ENCODE data around the gene CALR3.

Gene CALR3

GRCh38 chr19:16463991-16464575 is 31.9 kb downstream of the CALR3 start:
- Histone ChIP-seq H3K27me3 (ENCODE audit: control insufficient read depth in 3 of 3, insufficient read depth in 3 of 3, low read depth in 1 of 3, low read length in 3 of 3) (no peaks in the 10 kb centered on the region), H2AFZ (ENCODE audit: low read length) (no peak overlapping the region), H3K9me3 (replicated peaks in 1 of 2; ENCODE audit: control insufficient read depth in 2 of 2, insufficient read depth in 1 of 2, low read depth in 1 of 2, low read length in 2 of 2) (peaks cover 0 to 1% of the 10 kb centered on the region in 2 donors), H4K8ac (ENCODE audit: low read depth, low read length) (no peak overlapping the region), H2BK15ac (ENCODE audit: low read length) (no peak overlapping the region), H3K14ac (ENCODE audit: low read length) (no peak overlapping the region), H2AK5ac (ENCODE audit: low read depth, low read length) (no peak overlapping the region), H3K4ac (ENCODE audit: low read length) (no peak overlapping the region), H3K4me2 (ENCODE audit: insufficient read depth, low read length, poor library complexity, severe bottlenecking) (no peak overlapping the region), H2BK5ac (ENCODE audit: low read length) (no peak overlapping the region), H3K18ac (ENCODE audit: low read length) (no peak overlapping the region), H3K9ac (ENCODE audit: low read depth, low read length, poor library complexity) (no peak overlapping the region), H3K36me3 (replicated peaks in 1 of 2; ENCODE audit: control insufficient read depth in 2 of 2, insufficient read depth in 2 of 2, low read length in 2 of 2) (peaks cover 8 to 10% of the 10 kb centered on the region in 2 donors), H2BK120ac (ENCODE audit: low read depth, low read length) (no peak overlapping the region), H3K79me1 (ENCODE audit: low read depth, low read length) (peaks cover 29% of the 10 kb centered on the region), H3K4me3 (ENCODE audit: low read length in 2 of 2) (no peak overlapping the region), H3K23ac (ENCODE audit: low read depth, low read length, poor library complexity) (no peak overlapping the region), H2BK12ac (ENCODE audit: low read length) (no peak overlapping the region), H3K4me1 (ENCODE audit: control insufficient read depth in 2 of 2, insufficient read depth in 1 of 2, low read depth in 1 of 2, low read length in 2 of 2) (peaks cover 2 to 4% of the 10 kb centered on the region in 2 donors), H4K91ac (ENCODE audit: low read depth, low read length, poor library complexity) (no peak overlapping the region), H3K27ac (replicated peaks; ENCODE audit: low read length) (no peak overlapping the region)
- no peak for DNase-seq (ENCODE audit: low spot score)
- WGBS, 2 donors (ENCODE audit: extremely low coverage in 2 of 2, insufficient read length in 2 of 2, insufficient replicate concordance in 1 of 2): no CpG with 5 or more reads among the region's 12 CpGs

GRCh38 chr19:16463341-16463990 is 32.5 kb downstream of the CALR3 start:
- no CpG with 5 or more reads among the region's 6 CpGs for WGBS, 2 donors (ENCODE audit: extremely low coverage in 2 of 2, insufficient read length in 2 of 2, insufficient replicate concordance in 1 of 2)
- H4K8ac ChIP-seq (ENCODE audit: low read depth, low read length): no peak overlapping the region
- no peak overlapping the region for H3K14ac ChIP-seq (ENCODE audit: low read length)
- peak overlapping the region; percentile 26 for H2BK5ac ChIP-seq (ENCODE audit: low read length)
- peaks cover 26% of the 10 kb centered on the region for H3K79me1 ChIP-seq (ENCODE audit: low read depth, low read length)
- no peak overlapping the region for H3K9ac ChIP-seq (ENCODE audit: low read depth, low read length, poor library complexity)
- peaks cover 4 to 6% of the 10 kb centered on the region in 2 donors for H3K4me1 ChIP-seq (ENCODE audit: control insufficient read depth in 2 of 2, insufficient read depth in 1 of 2, low read depth in 1 of 2, low read length in 2 of 2)
- no peak overlapping the region for H3K23ac ChIP-seq (ENCODE audit: low read depth, low read length, poor library complexity)
- no peak overlapping the region for H3K18ac ChIP-seq (ENCODE audit: low read length)
- H3K4me2 ChIP-seq (ENCODE audit: insufficient read depth, low read length, poor library complexity, severe bottlenecking): no peak overlapping the region
- DNase-seq (ENCODE audit: low spot score): no peak
- peaks cover 5 to 6% of the 10 kb centered on the region in 2 donors for H3K36me3 ChIP-seq (replicated peaks in 1 of 2; ENCODE audit: control insufficient read depth in 2 of 2, insufficient read depth in 2 of 2, low read length in 2 of 2)
- H3K27me3 ChIP-seq (ENCODE audit: control insufficient read depth in 3 of 3, insufficient read depth in 3 of 3, low read depth in 1 of 3, low read length in 3 of 3): no peaks in the 10 kb centered on the region
- peaks cover 0 to 1% of the 10 kb centered on the region in 2 donors for H3K9me3 ChIP-seq (replicated peaks in 1 of 2; ENCODE audit: control insufficient read depth in 2 of 2, insufficient read depth in 1 of 2, low read depth in 1 of 2, low read length in 2 of 2)
- no peak overlapping the region for H2BK120ac ChIP-seq (ENCODE audit: low read depth, low read length)
- no peak overlapping the region for H2AFZ ChIP-seq (ENCODE audit: low read length)
- no peak overlapping the region for H2BK12ac ChIP-seq (ENCODE audit: low read length)
- H2BK15ac ChIP-seq (ENCODE audit: low read length): no peak overlapping the region
- no peak overlapping the region for H3K4me3 ChIP-seq (ENCODE audit: low read length in 2 of 2)
- no peak overlapping the region for H3K27ac ChIP-seq (replicated peaks; ENCODE audit: low read length)
- H4K91ac ChIP-seq (ENCODE audit: low read depth, low read length, poor library complexity): no peak overlapping the region
- H2AK5ac ChIP-seq (ENCODE audit: low read depth, low read length): no peak overlapping the region
- no peak overlapping the region for H3K4ac ChIP-seq (ENCODE audit: low read length)

- Histone ChIP-seq H3K27ac (replicated peaks; ENCODE audit: low read length) (no peak overlapping the region), H3K9ac (ENCODE audit: low read depth, low read length, poor library complexity) (no peak overlapping the region), H2BK5ac (ENCODE audit: low read length) (peak overlapping the region; percentile 26), H4K8ac (ENCODE audit: low read depth, low read length) (no peak overlapping the region), H3K14ac (ENCODE audit: low read length) (no peak overlapping the region), H3K36me3 (replicated peaks in 1 of 2; ENCODE audit: control insufficient read depth in 2 of 2, insufficient read depth in 2 of 2, low read length in 2 of 2) (peaks cover 5 to 6% of the 10 kb centered on the region in 2 donors), H3K9me3 (replicated peaks in 1 of 2; ENCODE audit: control insufficient read depth in 2 of 2, insufficient read depth in 1 of 2, low read depth in 1 of 2, low read length in 2 of 2) (peaks cover 0 to 1% of the 10 kb centered on the region in 2 donors), H3K4me3 (ENCODE audit: low read length in 2 of 2) (no peak overlapping the region), H3K23ac (ENCODE audit: low read depth, low read length, poor library complexity) (peak overlapping the region; percentile 68), H2BK120ac (ENCODE audit: low read depth, low read length) (no peak overlapping the region), H2BK15ac (ENCODE audit: low read length) (no peak overlapping the region), H3K4me2 (ENCODE audit: insufficient read depth, low read length, poor library complexity, severe bottlenecking) (no peak overlapping the region), H3K4me1 (ENCODE audit: control insufficient read depth in 2 of 2, insufficient read depth in 1 of 2, low read depth in 1 of 2, low read length in 2 of 2) (peaks cover 11% of the 10 kb centered on the region in 2 donors), H3K18ac (ENCODE audit: low read length) (no peak overlapping the region), H2AK5ac (ENCODE audit: low read depth, low read length) (no peak overlapping the region), H2AFZ (ENCODE audit: low read length) (no peak overlapping the region), H4K91ac (ENCODE audit: low read depth, low read length, poor library complexity) (no peak overlapping the region), H3K79me1 (ENCODE audit: low read depth, low read length) (peaks cover 28% of the 10 kb centered on the region), H3K4ac (ENCODE audit: low read length) (no peak overlapping the region), H2BK12ac (ENCODE audit: low read length) (no peak overlapping the region), H3K27me3 (ENCODE audit: control insufficient read depth in 3 of 3, insufficient read depth in 3 of 3, low read depth in 1 of 3, low read length in 3 of 3) (no peaks in the 10 kb centered on the region)
- no CpG with 5 or more reads among the region's 6 CpGs for WGBS, 2 donors (ENCODE audit: extremely low coverage in 2 of 2, insufficient read length in 2 of 2, insufficient replicate concordance in 1 of 2)
- DNase-seq (ENCODE audit: low spot score): no peak
Measured at GRCh38 chr19:16462757-16463250, 33.2 kb downstream of the CALR3 start.

- Histone ChIP-seq H3K27ac (replicated peaks; ENCODE audit: low read length) (no peak overlapping the region), H3K14ac (ENCODE audit: low read length) (no peak overlapping the region), H3K4me2 (ENCODE audit: insufficient read depth, low read length, poor library complexity, severe bottlenecking) (no peak overlapping the region), H2BK5ac (ENCODE audit: low read length) (no peak overlapping the region), H4K8ac (ENCODE audit: low read depth, low read length) (no peak overlapping the region), H2BK12ac (ENCODE audit: low read length) (no peak overlapping the region), H2BK15ac (ENCODE audit: low read length) (no peak overlapping the region), H3K9ac (ENCODE audit: low read depth, low read length, poor library complexity) (no peak overlapping the region), H2AFZ (ENCODE audit: low read length) (no peak overlapping the region), H2AK5ac (ENCODE audit: low read depth, low read length) (no peak overlapping the region), H3K4ac (ENCODE audit: low read length) (no peak overlapping the region), H3K9me3 (replicated peaks in 1 of 2; ENCODE audit: control insufficient read depth in 2 of 2, insufficient read depth in 1 of 2, low read depth in 1 of 2, low read length in 2 of 2) (peaks cover 0 to 1% of the 10 kb centered on the region in 2 donors), H4K91ac (ENCODE audit: low read depth, low read length, poor library complexity) (no peak overlapping the region), H3K27me3 (ENCODE audit: control insufficient read depth in 3 of 3, insufficient read depth in 3 of 3, low read depth in 1 of 3, low read length in 3 of 3) (no peaks in the 10 kb centered on the region), H3K23ac (ENCODE audit: low read depth, low read length, poor library complexity) (no peak overlapping the region), H3K79me1 (ENCODE audit: low read depth, low read length) (peaks cover 33% of the 10 kb centered on the region), H3K4me1 (ENCODE audit: control insufficient read depth in 2 of 2, insufficient read depth in 1 of 2, low read depth in 1 of 2, low read length in 2 of 2) (peaks cover 13 to 20% of the 10 kb centered on the region in 2 donors), H3K18ac (ENCODE audit: low read length) (no peak overlapping the region), H2BK120ac (ENCODE audit: low read depth, low read length) (no peak overlapping the region), H3K4me3 (ENCODE audit: low read length in 2 of 2) (no peak overlapping the region), H3K36me3 (replicated peaks in 1 of 2; ENCODE audit: control insufficient read depth in 2 of 2, insufficient read depth in 2 of 2, low read length in 2 of 2) (peaks cover 5 to 6% of the 10 kb centered on the region in 2 donors)
- no peak for DNase-seq (ENCODE audit: low spot score)
- no CpG with 5 or more reads among the region's 9 CpGs for WGBS, 2 donors (ENCODE audit: extremely low coverage in 2 of 2, insufficient read length in 2 of 2, insufficient replicate concordance in 1 of 2)
Measured at GRCh38 chr19:16461630-16462051, 34.3 kb downstream of the CALR3 start.
